SW480 (cell line): ENCODE measurements around the gene DGKE.

Experiments used
- DNase-seq: peaks from one replicate; pipeline ENCODE4 v3.0.0-alpha.2; 2016; ENCODE audit warnings: low spot score

The DGKE gene

DNA sequence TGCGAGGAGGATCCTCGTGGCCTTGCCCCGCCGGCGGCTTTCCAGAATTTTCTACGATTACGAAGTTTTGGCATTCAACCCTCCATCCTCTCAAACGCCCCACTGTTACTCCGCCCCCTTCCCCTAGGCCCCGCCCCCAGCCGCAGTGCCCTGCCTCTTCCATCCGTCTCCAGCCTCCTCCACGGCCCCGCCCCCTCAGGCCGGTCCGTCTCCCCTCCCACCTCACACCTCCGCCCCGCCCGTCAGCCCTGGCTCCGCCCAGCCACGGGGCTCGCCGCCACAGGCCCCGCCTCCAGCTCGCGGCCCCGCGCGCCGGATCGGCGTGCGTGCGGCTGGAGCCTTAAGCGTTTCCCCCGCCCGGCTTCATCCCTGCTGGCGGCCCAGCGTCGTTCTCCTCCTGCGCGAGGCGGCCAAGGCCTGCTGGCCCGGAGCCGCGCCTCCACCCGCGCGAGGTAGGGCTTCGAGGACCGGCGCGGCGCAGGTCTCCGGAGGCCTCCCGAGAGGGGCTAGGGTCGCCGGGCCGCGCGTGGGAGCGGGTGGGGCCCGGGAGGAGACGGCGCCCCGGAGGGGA, at the start of gene DGKE, which contains the start of gene C17orf67:
Gene DGKE, plus strand, starts transcription at position 343 of the 571 bp plus-strand sequence. CDS start 645 bp downstream, outside the sequence.
Gene C17orf67, minus strand, starts transcription at position 112 of the 571 bp plus-strand sequence. CDS start 18,110 bp downstream, outside the sequence.
- peak; percentile 92 for DNase-seq

DNA sequence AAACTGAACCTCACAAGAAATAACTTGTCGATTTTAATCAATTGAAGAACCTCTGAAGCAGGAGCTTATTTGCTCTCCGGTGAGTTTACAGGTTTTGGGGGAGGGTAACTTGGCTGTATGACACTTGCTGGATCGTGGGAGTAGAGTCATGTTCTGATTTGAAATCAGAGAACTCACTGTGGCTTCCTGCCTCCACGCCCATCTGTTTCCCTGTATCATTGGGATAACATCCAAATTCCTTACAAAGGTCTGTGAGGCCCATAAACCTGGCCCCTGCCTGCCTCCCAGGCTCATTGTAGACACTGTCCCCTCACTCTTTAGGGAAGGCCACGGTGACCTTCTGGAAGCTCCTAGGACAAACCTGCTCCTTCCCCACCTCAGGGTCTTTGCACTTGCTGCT, 48.5 kb upstream of the DGKE start:
- DNase-seq, result peak; percentile 61

DNA sequence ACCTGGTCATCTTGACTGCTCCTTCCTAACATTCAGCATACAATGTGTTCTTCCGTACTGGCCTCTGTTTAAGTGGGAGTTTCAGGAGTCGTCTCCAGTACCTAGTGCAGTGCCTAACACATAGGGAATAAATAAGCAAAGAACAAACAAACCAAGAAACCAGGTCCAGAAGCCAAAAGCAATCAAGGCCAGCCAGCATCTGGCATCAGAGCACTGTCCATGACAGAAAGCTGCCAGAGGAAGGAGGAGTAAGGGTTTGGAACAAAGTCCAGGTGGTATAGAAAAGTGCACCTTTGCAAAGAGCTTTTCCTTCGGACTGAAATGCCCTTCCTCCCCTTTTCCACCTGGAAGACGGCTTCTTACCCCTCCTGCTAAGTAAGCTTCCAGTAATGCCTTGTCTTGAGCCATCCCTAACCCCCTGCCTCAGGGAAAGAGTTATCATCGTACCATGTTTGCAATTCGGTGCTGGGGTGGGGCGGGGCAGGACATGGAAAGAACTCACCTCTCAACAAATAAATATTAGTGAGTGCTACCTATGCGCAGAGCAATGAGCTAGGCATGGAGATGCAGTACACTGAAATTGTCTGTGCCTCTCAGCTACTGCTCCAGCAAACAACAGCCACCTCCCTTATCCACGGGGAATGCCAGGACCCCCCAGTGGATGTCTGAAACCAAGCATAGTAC, 47.8 kb upstream of the DGKE start:
- no peak for DNase-seq

DNA sequence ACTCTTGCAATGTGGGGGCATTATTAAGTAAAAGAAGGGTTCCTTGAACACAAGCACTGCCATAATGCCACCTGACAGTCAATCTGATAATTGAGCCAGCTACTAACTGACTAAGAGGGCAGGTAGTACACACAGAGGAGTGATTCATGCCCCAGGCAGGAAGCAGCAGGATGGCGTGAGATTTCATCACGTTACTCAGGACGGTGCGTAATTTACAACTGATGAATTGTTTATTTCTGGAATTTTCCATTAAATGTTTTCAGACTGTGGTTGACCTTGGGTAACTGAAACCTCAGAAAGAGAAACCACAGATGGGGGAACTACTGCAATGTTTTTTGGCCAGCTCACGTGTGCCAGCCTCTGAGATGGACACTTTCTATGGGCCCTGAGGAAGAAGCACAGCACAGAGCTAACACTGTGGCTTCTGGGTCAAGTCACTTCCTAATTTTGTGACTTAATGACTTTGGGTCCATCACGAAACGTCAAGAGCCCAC, 46.9 kb upstream of the DGKE start:
- DNase-seq, result peak; percentile 98

DNA sequence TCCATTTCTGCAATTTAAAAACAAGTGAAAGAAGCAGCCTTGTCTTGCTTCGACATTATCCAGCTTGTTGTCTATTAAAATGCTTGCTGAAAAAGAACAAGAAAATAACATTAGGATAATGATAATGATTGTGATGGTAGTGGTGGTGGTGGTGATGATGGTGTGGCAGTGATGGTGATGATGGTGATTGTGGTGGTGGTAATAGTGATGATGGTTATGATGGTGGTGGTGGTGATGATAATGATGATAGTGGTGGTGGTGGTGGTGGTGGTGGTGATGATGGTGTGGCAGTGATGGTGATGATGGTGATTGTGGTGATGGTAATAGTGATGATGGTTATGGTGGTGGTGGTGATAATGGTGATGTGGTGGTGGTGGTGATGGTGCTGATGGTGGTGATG, 41.7 kb upstream of the DGKE start:
- DNase-seq, result no peak

DNA sequence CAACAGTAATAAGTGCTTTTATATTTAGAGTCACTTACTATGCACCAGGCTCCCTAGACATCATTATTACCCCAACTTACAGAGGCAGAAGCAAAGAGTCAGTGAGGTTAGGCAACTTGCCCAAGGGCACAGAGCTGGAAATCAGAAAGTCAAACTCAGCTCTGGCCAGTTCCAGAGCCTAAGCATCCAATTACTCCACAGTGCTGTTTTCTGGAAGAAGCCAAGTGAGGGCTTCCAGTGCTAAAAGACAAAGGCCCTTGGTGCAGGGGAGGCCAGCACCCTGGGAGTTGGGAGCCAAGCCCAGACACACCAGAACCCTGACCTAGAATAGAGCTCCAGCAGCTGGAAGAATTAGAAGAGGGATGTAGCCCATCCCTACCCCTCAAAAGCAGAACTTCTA, 40.4 kb upstream of the DGKE start:
- DNase-seq, result no peak

DNA sequence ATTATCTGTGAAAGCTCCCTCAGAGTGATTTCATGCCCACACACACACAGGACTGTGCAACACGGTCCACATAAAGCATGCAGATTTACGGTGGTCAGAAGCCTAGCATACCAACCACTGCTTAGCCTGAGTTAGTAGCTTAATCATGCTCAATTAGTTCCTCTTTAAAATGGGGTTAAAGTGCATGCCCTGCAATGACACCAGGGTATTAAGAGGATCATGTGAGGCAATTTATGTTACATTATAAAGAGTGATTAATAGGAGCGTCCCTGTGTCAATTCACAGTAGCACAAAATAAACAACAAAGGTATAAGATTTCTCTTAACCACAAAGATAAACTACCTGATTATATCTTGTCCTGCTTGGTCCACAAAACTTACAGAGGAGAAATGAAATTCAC, 40.0 kb upstream of the DGKE start:
- DNase-seq, result no peak

DNA sequence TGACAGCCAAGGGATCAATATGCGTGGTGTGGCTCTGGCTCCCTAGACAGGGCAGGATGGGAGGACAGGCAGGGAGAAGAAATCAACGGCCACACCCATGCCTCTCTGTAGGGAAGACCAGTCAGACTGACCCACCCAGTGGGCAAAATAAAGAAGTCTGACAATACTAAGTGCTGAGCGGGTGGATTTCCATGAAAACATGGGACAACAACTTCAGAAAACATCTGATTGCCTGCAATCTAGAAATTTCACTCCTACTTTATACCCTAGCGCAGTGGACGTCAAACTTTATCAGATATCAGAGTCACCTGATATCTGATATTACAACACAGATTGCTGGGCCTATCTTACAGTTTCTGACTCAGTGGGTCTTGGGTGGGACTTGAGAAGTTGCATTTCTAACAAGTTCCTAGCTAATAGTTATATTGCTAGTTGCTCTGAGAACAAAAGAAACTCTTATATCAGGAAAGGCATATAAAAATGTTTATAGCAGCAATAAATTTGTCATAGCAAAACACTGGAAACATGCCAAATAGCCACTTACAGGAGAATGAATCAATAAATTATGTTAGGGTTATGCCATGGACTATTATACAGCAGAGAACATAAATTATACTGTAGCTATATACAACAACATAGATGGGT, 38.6 kb upstream of the DGKE start:
- DNase-seq, result no peak

DNA sequence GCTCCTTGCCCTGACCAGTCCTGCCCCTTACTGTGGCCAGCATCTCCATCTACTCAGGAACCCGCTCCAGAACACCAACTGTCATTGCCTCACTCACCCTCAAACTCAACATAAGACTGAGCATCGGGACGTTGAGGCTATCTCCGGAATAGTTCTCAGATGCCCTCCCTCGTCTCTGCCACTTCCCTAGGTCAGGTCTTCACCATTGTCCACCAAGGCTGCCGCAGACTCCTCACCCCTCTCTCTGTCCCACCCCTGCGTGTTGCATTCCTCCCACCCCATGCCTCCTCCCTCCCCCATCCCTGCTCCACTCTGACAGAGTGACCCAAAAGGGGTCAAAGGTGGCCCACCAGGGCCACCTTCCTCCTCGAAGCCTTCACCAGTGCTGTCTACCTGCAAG, 37.4 kb upstream of the DGKE start:
- no peak for DNase-seq

DNA sequence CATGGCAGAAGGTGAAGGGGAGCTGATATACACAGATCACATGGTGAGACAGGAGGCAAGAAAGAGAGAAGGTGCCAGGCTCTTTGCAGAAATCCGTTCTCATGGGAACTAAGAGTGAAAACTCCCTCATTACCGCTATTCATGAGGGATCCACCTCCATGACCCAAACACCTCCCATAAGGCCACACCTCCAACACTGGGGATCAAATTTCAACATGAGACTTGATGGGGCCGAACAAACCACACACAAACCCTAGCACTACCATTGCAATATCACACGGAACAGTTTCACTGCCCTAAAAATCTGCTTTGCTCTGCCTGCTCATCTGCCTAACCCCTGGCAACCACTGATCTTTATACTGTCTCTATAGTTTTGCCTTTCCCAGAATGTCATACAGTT, 35.0 kb upstream of the DGKE start:
- DNase-seq, result peak; percentile 65

DNA sequence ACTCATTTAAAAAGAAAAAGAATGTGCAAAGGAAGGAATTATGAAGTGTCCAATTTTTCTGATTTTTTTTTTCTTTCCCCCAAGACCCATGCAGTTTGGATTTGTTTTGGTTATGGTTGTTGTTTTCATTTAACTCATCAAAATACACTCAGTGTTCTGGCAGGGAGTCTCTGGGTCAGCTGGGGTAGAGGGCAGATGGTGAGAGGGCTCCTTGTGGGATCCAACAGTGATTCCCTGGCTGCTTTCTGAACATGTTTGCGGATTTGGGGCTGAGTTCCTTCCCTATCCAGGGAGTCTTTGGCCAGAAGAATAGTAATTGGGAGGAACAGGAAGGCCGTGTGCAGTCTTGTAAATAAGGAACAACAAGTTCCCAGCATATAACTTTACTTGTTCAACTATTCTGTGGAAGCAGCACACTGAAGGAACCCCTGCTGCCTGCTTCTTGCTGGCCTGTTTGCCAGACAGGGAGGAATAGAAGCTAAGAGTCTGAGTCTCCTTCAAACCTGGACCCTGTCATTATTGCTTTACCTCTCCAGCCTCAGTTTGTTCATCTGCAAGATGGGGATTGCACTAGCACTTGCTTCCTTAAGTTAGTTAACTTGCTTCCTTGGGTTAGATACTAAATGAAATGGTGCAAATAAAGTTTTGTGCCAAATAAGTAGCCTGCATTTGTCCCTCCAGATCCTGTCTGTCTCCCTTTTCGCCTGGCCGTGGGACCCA, 32.3 kb upstream of the DGKE start:
- no peak for DNase-seq

DNA sequence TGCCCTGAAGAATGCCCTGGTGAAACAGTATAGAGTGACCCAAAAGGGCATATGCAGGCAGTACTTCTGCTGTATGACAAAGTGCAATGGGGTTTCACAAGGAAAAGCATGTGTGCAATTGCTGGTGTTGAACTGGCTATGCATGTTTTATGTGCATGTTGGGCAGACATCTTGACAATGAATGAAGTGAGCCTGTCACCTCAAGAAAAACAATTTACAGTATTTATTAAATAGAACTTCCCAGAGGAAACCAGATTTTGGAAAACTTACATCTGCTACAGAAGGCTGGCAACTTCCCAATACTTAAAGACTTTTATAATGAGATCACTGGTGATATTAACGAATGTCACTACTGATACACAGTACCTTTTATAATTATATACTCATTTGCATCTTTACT, 30.9 kb upstream of the DGKE start:
- DNase-seq, result no peak

DNA sequence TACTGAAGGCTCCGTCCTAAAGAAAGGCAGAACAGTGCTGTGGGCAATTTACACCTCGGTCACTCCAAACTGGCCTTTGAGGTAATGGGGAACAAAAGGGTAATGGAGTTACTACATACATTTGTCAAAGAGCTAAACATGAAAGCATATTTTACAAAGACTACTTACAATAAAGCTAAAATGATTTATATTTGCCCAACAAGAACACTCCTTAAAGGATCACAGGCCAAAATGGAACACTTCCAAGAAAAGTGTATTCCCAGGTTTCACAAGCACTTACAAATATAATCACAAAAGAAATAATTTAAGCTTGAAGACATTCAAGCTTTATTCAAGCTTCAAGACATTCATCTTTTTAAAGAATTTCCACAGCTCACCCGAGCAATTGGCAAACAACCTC, 29.5 kb upstream of the DGKE start:
- DNase-seq, result no peak

DNA sequence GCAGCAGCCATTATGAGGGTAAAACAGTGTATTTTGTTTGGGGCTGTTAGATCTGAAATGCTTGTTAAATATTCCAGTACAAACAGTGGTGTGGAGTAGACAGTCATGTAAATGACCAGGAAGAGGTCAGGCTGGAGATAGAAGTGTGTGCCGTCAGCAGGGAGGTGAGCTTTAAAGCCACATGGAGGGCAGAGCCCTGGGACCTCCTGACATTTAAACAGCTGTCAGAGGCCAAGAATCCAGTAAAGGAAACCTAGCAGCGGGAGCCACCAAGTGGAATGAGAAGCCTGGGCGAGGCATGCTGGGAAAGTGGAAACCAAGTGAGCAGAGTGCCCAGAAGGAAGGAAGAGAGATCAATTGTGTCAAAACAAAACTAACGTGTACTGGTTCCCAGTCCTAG, 27.0 kb upstream of the DGKE start:
- DNase-seq, result no peak

DNA sequence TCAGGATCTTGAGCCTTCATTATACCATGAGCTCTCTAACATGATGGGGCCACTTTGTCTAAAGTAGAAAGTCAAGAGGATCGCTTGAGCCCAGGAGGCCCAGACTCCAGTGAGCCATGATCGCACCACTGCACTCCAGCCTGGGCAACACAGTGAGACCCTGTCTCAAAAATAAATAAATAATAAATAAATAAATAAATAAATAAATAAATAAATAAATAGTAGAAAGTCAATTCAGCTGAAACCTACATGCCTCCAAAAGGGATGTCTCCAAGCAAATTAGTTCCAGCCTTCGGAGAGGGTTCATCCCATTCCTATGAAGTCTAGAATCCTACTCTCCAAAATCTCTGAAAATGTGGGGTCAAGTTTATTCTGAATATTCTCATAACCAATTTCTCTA, 26.2 kb upstream of the DGKE start:
- no peak for DNase-seq

DNA sequence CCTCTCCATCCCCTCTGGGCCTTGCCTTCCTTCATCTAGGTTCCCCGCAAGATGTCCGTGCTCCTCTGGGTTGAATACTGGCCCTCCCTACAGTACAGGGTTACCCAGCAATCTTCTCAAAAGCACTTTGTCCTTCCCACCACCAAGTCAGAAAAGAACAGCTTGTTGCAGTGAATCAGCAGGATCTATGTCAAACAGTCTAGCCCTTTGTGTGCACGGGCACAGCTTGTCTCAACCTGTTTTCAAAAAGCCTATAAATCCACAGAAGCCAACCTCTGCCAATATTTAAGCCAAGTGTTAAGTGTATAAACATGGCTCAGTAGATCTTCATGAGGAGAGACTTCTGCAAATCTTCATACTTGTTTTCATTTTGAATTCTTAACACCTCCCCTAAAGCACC, 25.4 kb upstream of the DGKE start:
- DNase-seq, result no peak

DNA sequence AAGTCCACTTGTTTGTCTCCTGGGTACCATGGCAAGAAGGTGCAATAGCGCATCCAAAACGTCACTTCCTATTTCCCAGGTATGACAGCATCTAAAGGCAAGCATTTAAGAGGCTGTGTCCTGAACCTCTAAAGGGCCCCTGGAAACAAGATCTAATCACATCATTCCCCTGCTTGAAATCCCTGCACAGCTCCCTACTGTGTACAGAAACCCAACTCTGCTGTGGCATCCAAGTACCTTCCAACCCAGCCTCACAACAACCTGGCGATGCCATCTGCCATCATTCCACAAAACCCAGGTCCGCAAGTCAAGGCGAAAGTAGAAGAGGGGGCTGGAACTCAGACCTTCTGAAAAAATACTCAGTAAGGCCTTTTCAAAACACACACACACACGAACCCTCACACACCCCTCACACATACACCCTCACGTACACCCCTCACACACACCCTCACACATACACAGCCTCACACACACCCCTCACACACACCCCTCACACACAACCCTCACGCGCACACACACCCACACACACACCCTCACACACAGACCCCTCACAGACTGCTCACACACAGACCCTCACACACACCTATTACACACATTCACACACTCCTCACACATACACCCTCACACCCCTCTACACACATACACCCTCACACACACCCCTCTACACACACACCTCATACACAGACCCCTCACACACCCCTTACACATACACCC, 24.7 kb upstream of the DGKE start:
- no peak for DNase-seq

DNA sequence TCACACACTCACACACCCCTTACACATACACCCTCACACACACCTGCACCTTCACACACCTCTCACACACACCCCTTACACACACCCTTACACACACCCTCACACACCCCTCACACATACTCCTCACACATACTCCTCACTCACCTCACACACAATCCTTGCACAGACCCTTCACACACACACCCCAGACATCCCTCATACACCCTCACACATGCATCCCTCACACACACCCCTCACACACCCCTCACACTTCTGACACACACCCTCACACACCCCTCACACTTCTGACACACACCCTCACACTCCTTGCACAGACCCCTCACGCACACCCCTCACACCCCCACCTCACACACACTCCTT, 24.2 kb upstream of the DGKE start:
- no peak for DNase-seq

DNA sequence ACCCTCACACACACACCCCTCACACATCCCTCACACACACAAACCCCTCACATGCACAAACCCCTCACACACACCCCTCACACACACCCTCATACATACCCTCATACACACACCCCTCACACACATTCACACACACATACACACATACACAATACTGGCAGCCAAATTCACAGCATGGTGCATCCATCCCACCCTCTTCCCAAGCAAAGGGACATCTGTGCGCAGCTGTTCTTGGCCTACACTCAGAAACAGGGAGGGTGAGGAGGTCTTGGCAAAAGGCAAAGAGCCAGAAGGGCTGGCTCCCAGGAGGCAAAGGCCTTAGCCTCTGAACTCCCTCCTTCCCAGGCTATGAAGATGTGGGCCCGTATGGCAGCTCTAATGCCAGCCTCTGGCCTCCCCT, 23.6 kb upstream of the DGKE start:
- DNase-seq, result no peak

DNA sequence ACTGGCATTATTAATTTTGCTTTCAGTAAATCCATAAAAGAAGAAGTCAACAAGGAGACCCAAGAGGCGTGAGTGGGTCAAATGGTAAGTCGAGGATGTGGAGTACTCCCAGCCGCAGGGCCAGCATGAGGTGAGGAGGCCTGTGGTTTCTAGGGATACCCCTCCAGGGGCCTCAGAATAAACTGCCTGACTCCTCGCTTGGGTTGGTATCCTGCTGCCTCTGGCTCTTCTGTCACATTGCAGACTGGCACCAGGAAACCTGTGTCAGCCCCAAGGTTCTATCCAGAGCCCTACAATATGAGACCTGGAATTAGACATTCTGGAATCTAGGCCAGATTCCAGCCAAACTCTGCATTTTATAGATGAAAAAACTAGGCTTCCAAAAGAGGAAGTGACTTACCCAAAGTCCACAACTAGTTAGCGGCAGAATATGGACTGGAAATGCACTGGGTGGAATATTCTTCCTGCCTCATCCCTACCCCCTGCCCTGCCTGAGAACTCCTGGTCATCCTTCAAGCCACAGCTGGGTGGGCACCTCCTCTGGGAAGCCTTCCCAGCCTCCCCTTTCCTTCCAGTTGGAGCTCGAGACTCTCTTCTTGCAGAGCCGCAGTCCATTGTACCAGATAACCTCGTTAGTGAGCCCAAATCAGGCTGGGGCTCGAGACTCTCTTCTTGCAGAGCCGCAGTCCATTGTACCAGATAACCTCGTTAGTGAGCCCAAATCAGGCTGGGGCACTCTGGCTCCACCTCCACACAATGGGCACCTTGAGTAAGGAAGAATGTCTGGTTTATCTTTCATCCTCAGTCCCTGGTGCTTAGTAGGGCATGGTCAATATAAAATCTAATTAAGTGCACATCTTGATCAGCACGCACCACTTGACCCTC, 22.8 kb upstream of the DGKE start:
- DNase-seq, result no peak

DNA sequence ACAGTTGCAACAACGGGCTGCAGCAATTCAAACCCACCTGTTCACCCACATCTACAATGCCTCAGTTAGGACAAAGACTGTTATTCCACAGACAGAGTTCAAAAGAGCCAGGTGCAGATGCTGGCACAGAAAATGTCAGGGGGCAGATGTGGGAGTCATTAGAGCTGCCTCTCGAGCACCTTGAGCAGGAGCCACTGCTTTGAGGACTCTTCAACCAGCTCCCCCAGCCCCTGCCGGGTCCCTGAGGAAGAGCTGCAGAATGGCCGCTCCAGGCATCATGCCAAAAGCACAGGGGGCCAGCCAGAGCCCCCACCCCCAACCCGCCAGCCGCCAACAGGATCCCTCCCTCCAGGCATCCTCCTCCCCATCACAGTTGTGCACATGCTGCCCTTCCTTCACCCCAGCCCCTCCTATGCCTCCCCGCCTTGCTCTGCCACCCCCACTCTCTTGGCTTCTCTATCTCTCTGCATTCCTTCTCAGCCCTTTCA, 21.0 kb upstream of the DGKE start:
- DNase-seq, result no peak
